Dendritic cell treated with granulocyte-macrophage colony-stimulating factor and Interleukin-4, amounts not matched to agents 40 ng/mL and 50 ng/mL, for 4 days (primary cell): Measurements from ENCODE around the gene ABHD14A.

Source experiments
- H3K27ac Mint-ChIP-seq: one replicate; pipeline ENCODE4 v1.8.0; 2022; ENCODE audit warnings: mild to moderate bottlenecking, mixed read lengths
- H3K27me3 Mint-ChIP-seq: one replicate; pipeline ENCODE4 v1.8.0; 2022; ENCODE audit warnings: mild to moderate bottlenecking, mixed read lengths
- H3K36me3 Mint-ChIP-seq: one replicate; pipeline ENCODE4 v1.8.0; 2022; ENCODE audit warnings: low read depth, mixed read lengths
- H3K4me1 Mint-ChIP-seq: one replicate; pipeline ENCODE4 v1.8.0; 2022; ENCODE audit warnings: low read depth, mixed read lengths
- H3K4me3 Mint-ChIP-seq: one replicate; pipeline ENCODE4 v1.8.0; 2022; ENCODE audit warnings: mild to moderate bottlenecking, moderate library complexity, mixed read lengths
- H3K9me3 Mint-ChIP-seq: one replicate; pipeline ENCODE4 v1.8.0; 2022; ENCODE audit warnings: mixed read lengths
- intact Hi-C: fragments of 100-400 bp; cut with micrococcal nuclease; formaldehyde crosslinking; loops from one replicate; pipeline ENCODE4 v1.15.0; 2022

Gene ABHD14A

DNA sequence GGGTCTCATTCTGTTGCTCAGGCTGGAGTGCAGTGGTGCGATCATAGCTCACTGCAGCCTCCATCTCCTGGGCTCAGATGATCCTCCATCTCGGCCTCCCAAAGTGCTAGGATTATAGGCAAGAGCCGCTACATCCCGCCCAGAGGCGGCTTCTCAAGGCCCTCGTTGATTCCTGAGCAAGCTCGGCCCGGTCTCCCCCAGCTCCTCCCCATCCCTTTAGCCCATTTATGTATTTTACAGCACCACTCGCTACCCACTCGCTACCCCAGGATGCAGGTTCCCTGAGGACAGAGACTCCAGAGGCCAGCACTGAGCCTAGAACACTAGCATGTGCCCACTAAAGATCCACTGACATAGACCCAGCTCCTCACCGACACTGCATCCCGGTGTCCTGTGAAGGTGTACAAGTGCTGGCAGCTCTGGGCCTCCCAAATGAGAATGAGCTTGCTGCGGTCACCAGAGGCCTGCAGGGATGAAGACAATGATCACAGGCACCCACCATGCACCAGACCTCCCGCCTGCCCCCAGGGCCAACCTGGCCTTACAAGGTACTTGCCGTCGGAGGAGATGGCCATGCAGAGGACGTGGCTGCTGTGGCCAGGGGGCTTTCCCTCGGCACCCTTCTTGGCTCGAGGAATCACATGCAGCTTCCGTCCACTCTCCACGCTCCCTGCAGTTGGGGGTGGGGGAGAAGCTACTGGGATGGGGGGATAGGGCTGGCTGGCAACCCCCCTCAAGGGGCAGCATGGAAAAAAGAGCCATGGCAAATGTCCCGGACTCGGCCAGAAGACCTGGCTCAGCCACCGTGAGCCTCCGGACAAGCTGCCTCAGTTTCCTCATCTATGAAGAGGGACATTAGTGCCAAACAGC is 38.7 kb upstream of the ABHD14A start:
- Mint-ChIP-seq H3K4me1 (peaks cover 22% of the 10 kb centered on the region), H3K4me3 (no peak overlapping the region), H3K27ac (no peak overlapping the region), H3K36me3 (peaks cover 89% of the 10 kb centered on the region), H3K9me3 (no peaks in the 10 kb centered on the region), H3K27me3 (no peaks in the 10 kb centered on the region)
- intact Hi-C loops, result no loop called here

DNA sequence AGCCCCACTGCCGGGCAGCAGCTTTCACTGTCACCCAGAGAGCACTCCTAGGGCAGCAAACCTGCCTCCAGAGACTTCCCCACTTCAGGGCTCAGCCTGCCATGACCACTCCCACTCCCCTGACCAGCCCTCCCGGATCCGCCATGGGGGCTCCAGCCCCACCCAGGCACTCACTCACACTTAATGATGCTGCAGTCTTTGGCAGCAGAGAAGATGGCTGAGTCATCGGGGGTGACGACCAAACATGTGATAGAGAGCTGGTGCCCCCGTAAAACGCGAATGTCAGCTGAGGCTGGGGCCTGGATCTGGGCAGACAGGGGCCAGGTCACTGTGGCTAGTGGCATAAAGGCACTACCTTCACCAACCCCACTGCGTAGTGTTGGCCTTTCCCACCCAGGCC is 37.9 kb upstream of the ABHD14A start:
- H3K4me3 Mint-ChIP-seq, result no peak overlapping the region
- H3K27ac Mint-ChIP-seq, result no peak overlapping the region
- H3K4me1 Mint-ChIP-seq, result peaks cover 25% of the 10 kb centered on the region
- no peaks in the 10 kb centered on the region for H3K27me3 Mint-ChIP-seq
- intact Hi-C loops, result no loop called here
- peaks cover 83% of the 10 kb centered on the region for H3K36me3 Mint-ChIP-seq
- H3K9me3 Mint-ChIP-seq, result no peaks in the 10 kb centered on the region

DNA sequence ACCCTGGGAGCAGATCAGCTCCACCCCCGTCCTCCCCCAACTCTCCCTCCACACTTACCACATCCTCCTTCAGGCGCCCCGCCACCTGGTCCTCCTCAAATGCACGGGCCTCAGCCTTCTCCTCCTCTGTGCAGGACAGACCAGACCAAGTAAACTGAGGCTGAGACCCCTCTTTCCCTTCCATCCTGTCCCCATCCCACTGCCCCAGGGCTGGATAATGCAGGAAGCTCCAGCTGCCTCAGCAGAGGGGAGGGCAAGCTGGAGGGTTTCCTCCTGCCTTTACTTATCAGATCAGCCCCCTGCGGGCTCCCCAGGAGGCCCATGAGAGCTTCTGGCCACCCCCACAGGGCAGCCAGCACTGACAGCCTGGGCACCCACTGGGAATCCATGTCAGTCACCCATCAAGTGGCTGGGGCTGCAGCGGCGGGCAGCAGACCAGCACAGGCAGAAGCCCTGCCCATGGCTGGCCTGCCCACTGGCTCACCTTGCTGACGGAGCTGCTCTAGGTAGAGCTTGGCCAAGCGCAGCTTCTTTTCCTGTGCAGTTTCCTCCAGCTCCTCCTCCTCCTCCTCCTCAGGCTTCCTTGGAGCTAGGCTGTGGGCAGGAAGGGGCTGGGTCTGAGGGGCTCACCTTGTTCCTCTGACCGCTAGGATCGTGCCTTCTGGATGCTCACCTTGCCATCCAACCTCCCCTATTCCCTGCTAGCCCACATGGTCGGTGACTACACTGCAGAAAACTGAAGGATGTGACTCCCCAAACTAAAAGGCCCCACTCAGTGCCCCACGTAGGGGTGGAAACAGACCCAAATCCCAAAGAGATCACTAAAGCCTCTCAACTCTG is 37.0 kb upstream of the ABHD14A start:
- intact Hi-C loops, result no loop called here
- H3K4me1 Mint-ChIP-seq, result peaks cover 34% of the 10 kb centered on the region

DNA sequence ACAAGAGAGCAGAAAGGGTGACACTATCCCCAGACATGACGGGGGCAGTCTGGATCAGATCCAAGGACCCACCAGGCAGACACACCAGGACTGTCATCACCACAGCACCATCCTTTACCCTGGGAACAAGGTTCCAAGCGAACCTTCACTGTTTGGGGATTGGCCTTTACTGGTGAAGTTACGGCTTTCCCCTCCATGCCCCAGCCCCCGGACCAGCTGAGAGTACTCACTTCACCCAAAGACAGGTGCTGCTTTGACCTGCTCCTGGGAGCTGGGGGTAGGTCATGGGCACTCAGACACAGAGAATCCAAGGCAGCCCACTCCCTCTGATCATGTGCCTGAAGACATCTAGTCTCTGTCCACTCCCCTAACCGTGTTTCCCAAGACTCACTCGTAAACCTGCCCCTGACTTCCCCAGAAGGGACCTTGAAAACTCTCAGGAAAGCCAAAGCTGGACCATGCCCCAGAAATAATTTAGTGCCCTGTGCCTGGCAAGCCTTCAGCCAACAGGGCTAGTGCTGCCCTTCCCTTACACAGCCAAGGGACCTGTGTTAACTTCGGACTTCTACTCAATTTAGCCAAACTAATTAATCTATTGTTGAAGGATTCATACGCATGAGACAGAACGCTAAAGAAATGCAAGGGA is 36.0 kb upstream of the ABHD14A start:
- no peak overlapping the region for H3K27ac Mint-ChIP-seq
- H3K4me1 Mint-ChIP-seq, result peaks cover 38% of the 10 kb centered on the region
- H3K27me3 Mint-ChIP-seq, result no peaks in the 10 kb centered on the region
- H3K36me3 Mint-ChIP-seq, result peaks cover 65% of the 10 kb centered on the region
- H3K9me3 Mint-ChIP-seq, result no peaks in the 10 kb centered on the region
- no peak overlapping the region for H3K4me3 Mint-ChIP-seq
- intact Hi-C loops, result no loop called here

More for the DNA sequence above, 37.0 kb upstream of the ABHD14A start:
- H3K4me3 Mint-ChIP-seq, result no peak overlapping the region
- H3K27ac Mint-ChIP-seq, result no peak overlapping the region
- peaks cover 75% of the 10 kb centered on the region for H3K36me3 Mint-ChIP-seq
- no peaks in the 10 kb centered on the region for H3K9me3 Mint-ChIP-seq
- H3K27me3 Mint-ChIP-seq, result no peaks in the 10 kb centered on the region

DNA sequence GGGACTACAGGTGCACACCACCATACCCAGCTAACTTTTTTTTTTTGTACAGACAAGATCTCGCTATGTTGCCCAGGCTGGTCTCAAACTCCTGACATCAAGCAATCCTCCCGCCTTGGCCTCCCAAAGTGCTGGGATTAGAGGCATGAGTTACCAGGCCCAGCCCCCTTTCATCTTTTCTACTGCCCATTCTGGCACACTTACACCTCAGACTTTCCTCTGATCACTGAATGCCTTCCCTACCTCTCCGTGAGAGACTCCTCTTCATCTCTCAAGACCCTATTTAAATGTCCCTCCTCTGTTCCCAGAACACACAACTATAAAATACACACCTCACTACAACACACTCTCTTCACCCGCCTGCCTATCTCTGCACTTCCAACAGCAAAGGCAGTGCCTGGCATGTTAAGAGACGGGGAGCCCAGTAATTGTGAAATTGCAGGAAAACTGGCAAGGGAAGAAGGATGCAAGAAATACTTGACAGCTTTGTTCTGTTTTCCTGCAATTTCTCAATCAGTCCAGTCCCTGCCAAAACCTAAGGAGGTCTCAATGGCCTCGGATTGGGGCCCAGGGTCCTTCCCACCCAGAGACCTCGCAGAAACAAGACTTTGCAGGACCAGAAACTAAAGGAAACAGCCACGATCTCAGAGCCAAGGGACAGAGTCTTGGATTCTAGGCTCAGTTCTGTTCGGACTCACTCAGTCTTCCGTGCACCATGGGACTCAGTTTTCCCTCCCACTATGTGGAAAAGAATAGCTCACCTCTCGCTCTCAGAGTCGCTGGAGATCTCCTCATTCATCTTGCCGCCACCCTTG is 34.0 kb upstream of the ABHD14A start:
- Mint-ChIP-seq H3K36me3 (peaks cover 50% of the 10 kb centered on the region), H3K27ac (peak overlapping the region; percentile 85), H3K4me1 (peaks cover 44% of the 10 kb centered on the region), H3K27me3 (no peaks in the 10 kb centered on the region), H3K9me3 (no peaks in the 10 kb centered on the region), H3K4me3 (peak overlapping the region; percentile 82)
- intact Hi-C loops, result loop anchor here (5.0 kb wide), 1 partner anchor 116 kb away; the partner anchor contains the start of gene DUSP7

DNA sequence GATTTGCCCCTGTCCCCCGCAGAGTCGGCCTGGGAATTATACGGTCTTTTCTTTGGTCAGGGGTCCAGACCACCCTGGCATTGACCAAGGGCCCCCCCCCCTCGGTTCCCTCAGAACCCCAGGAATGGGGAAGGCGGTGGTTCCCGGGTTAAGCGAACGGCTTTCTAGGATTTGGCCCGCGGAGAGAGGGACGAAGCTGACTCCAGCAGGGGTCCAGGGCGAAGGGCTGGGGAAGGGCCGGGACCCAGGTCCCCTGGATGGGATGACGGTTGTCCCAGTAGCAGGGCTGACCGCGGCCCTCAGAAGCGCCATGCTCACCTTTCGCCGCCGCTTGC is 33.4 kb upstream of the ABHD14A start:
- H3K27ac Mint-ChIP-seq, result peak overlapping the region; percentile 85
- peak overlapping the region; percentile 82 for H3K4me3 Mint-ChIP-seq
- no peaks in the 10 kb centered on the region for H3K27me3 Mint-ChIP-seq
- no peaks in the 10 kb centered on the region for H3K9me3 Mint-ChIP-seq
- peaks cover 48% of the 10 kb centered on the region for H3K4me1 Mint-ChIP-seq
- intact Hi-C loops, result loop anchor here (5.0 kb wide), 1 partner anchor 116 kb away; the partner anchor contains the start of gene DUSP7
- H3K36me3 Mint-ChIP-seq, result peaks cover 44% of the 10 kb centered on the region

DNA sequence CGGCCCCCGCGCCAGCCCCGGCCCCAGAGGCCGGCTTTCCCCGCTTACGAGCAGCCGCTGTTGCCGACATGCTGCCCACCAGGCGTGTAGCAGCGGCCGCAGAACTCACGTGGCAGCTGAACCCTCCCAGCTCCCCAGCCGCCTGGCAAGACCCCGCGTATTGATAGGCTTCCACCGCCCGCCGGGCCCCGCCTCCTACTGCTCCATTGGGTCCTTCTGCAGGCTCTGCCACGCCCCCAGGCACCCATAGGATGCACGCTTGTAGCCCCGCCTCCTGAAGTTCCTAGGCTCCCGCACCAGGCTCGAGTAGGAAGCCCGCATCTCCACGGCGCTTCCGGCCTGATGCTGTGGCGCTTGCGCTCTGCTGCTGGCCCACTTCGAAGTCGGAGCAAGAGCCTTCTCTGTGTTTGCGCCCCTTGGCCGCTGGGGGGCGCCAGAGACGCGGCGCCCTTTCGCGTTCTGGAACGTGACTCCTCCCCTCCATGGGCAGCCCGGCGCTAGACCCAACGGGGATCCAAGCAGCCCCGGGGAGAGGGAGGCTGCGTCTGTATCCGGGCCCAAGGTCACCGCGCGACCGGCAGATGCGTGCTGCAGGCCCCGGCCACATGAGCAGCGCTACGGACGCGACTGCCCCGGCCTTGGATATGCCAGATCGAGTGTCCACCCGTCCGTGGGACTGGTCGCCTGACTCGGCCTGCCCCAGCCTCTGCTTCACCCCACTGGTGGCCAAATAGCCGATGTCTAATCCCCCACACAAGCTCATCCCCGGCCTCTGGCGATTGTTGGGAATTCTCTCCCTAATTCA is 32.9 kb upstream of the ABHD14A start, which contains the start of the genes PARP3 and RRP9:
TSS of gene PARP3 (plus strand) at position 566 of the 805 bp plus-strand sequence. CDS start 993 bp downstream, outside the sequence.
TSS of gene RRP9 (minus strand) at position 107 of the 805 bp plus-strand sequence. CDS start at position 70, 37 bp downstream.
- intact Hi-C loops, result loop anchor here (1.0 to 5.0 kb wide), 3 partner anchors 32 to 115 kb away; partner anchors contain the start of genes ABHD14B, DUSP7 and RPL29
- peaks cover 38% of the 10 kb centered on the region for H3K36me3 Mint-ChIP-seq
- H3K27me3 Mint-ChIP-seq, result no peaks in the 10 kb centered on the region
- peaks cover 48% of the 10 kb centered on the region for H3K4me1 Mint-ChIP-seq
- H3K9me3 Mint-ChIP-seq, result no peaks in the 10 kb centered on the region
- peak within 1 kb of the TSS; percentile 85 for H3K27ac Mint-ChIP-seq
- peak within 1 kb of the TSS; percentile 82 for H3K4me3 Mint-ChIP-seq

DNA sequence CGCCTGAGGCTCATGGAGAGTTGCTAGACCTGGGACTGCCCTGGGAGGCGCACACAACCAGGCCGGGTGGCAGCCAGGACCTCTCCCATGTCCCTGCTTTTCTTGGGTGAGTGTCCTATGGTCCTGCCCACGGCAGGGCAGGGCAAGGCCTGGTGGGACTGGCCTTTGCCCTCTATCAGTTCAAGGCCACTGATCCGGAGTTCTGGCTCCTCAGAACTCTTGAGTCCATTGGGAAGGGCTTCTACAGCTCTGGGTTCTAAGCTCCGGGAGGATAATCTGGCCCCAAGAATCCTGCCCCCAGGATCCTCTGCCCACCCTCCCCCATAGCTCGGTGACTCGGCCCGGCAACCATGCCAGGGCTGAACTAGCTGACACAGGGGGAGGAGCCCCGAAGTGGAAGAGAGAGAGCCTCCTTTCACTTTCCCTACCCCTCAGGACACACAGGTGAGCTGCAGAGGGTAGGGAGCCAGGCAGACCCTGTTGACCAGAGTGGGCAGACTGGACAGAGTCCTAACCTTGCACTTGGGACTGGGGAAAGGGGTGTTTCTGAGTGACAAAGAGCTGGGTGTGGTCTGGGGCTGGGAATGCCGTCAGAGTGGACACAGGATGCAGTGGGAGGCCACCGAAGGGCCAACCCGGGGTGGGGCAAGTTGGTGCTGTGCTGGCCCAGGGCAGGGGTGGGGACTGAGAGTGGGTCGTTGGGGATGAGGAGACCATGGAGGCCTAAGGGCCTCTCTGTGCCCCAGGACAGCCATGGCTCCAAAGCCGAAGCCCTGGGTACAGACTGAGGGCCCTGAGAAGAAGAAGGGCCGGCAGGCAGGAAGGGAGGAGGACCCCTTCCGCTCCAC is 32.0 kb upstream of the ABHD14A start:
- peaks cover 30% of the 10 kb centered on the region for H3K36me3 Mint-ChIP-seq
- peak overlapping the region; percentile 82 for H3K4me3 Mint-ChIP-seq
- intact Hi-C loops, result loop anchor here (1.0 to 5.0 kb wide), 3 partner anchors 31 to 114 kb away; partner anchors contain the start of genes ABHD14B, DUSP7 and RPL29
- peaks cover 43% of the 10 kb centered on the region for H3K4me1 Mint-ChIP-seq
- no peaks in the 10 kb centered on the region for H3K9me3 Mint-ChIP-seq
- H3K27me3 Mint-ChIP-seq, result no peaks in the 10 kb centered on the region
- peak overlapping the region; percentile 85 for H3K27ac Mint-ChIP-seq

DNA sequence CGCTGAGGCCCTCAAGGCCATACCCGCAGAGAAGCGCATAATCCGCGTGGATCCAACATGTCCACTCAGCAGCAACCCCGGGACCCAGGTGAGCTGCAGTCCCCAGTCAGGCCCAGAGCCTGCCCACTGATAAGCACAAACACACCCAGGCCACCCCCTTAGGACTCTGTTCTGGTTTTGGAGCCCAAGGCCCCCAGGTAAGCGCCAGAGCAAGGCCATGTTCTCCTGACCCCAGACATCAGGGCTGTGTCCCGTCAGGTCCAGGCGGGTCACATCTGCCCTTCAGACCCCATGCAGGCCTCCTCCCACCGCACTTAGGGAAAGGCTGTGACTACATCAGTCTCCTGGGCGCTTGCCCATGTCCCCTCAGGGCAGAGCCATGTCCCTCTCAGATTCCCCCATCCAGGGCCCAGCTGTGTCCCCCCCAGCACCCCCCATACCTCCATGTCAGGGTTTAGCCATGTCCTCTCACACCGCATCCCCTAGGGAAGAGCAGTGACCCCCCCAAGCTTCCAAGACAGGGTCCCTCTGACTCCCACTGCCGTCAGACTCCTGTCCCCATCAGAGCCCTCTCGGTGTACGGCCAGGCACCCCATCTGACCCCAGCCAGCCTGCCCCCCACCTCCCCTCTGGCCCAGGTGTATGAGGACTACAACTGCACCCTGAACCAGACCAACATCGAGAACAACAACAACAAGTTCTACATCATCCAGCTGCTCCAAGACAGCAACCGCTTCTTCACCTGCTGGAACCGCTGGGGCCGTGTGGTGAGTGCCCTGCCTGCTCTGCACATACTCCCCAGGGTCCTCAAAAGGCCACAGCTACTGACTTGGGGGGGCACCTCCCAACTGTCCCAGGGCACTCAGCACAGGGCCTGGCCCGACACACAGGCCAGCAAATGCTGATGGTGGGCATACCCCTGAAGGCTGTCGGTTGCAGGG is 31.1 kb upstream of the ABHD14A start:
- Mint-ChIP-seq H3K4me1 (peaks cover 43% of the 10 kb centered on the region), H3K27ac (peak overlapping the region; percentile 85), H3K9me3 (no peaks in the 10 kb centered on the region), H3K27me3 (no peaks in the 10 kb centered on the region), H3K4me3 (no peak overlapping the region), H3K36me3 (peaks cover 21% of the 10 kb centered on the region)
- intact Hi-C loops, result loop anchor here (5.0 kb wide), 1 partner anchor 114 kb away; the partner anchor contains the start of gene DUSP7

DNA sequence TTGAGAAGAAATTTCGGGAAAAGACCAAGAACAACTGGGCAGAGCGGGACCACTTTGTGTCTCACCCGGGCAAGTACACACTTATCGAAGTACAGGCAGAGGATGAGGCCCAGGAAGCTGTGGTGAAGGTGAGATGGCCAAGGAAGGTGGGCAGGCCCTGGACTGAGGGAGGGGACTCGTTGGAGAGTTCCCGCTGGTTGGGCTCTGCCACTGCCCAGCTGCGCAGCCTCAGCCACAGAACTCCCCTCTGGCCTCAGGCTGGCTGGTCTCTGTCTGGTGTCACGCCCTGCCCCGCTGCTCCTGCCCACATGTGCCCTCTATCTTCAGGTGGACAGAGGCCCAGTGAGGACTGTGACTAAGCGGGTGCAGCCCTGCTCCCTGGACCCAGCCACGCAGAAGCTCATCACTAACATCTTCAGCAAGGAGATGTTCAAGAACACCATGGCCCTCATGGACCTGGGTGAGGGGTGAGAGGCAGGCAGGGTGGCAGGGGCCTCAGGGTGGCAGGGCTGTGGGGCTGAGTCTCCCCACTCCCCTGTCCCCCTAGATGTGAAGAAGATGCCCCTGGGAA is 30.3 kb upstream of the ABHD14A start:
- Mint-ChIP-seq H3K27me3 (no peaks in the 10 kb centered on the region), H3K27ac (peak overlapping the region; percentile 85), H3K36me3 (peaks cover 13% of the 10 kb centered on the region), H3K9me3 (no peaks in the 10 kb centered on the region), H3K4me3 (no peak overlapping the region), H3K4me1 (peaks cover 36% of the 10 kb centered on the region)
- intact Hi-C loops, result loop anchor here (5.0 kb wide), 1 partner anchor 113 kb away; the partner anchor contains the start of gene DUSP7
